Activated B cell treated with CpG ODN at 0.5 μM for 24 hours (primary cell): ENCODE data around the gene HBB. TPM values are rescaled to one million over a fixed set of nuclear protein-coding genes. Genes with fewer than 3 reads are reported as not detected.
"Not testable (repeated sequence)": the region's sequence is repeated elsewhere in the genome, so short reads cannot be mapped to it uniquely, and the experiment has no call there.

Experiments
- ATAC-seq: fragments of 200-7000 bp; cut with Tn5 transposase; one replicate; pipeline ENCODE4 v1.10.0; 2021; ENCODE audit warnings: low read depth, mild to moderate bottlenecking, moderate library complexity
- CTCF ChIA-PET: fragments of 350-600 bp; sonication (Branson Sonifier 250); formaldehyde crosslinking; loops from one replicate; lab custom pipeline; 2021; ENCODE audit warnings: antibody characterized with exemption; lab: Charles Lee
- POLR2A ChIA-PET: fragments of 350-600 bp; sonication (Branson Sonifier 250); formaldehyde crosslinking; loops from one replicate; lab custom pipeline; 2021; ENCODE audit warnings: antibody characterized with exemption; lab: Charles Lee
- DNase-seq: peaks from one replicate; pipeline ENCODE4 v3.0.0; 2022
- H3K27ac Mint-ChIP-seq: one replicate; pipeline ENCODE4 v1.8.0; 2020; ENCODE audit warnings: mixed read lengths
- H3K27me3 Mint-ChIP-seq: one replicate; pipeline ENCODE4 v1.8.0; 2021; ENCODE audit warnings: mixed read lengths
- H3K36me3 Mint-ChIP-seq: one replicate; pipeline ENCODE4 v1.8.0; 2021; ENCODE audit warnings: low read depth, mixed read lengths
- H3K4me1 Mint-ChIP-seq: one replicate; pipeline ENCODE4 v1.8.0; 2021; ENCODE audit warnings: mixed read lengths
- H3K4me3 Mint-ChIP-seq: one replicate; pipeline ENCODE4 v1.8.0; 2020; ENCODE audit warnings: mild to moderate bottlenecking, mixed read lengths
- H3K9me3 Mint-ChIP-seq: one replicate; pipeline ENCODE4 v1.8.0; 2020; ENCODE audit warnings: mixed read lengths
- CTCF ChIP-seq: fragments of 200-600 bp; IDR thresholded peaks from one replicate; pipeline ENCODE4 v1.8.0; 2022; ENCODE audit warnings: antibody characterized with exemption, mild to moderate bottlenecking
- intact Hi-C: fragments of 100-400 bp; cut with micrococcal nuclease; formaldehyde crosslinking; loops from one replicate; pipeline ENCODE4 v1.15.1; 2024
- total RNA-seq: library from RNA; stranded (reverse); gene quantifications from 2 replicates; pipeline ENCODE4 v1.2.3, GENCODE V29; 2022

HBB gene
- total RNA-seq, 1 donor from 2014 or later, result 147 TPM

GRCh38 chr11:5267033-5267563 is 40.2 kb upstream of the HBB start:
- POLR2A ChIA-PET, result no interaction called here

GRCh38 chr11:5266609-5267008 is 39.7 kb upstream of the HBB start:
- H3K27me3 Mint-ChIP-seq, result no peaks in the 10 kb centered on the region
- H3K36me3 Mint-ChIP-seq, result no peaks in the 10 kb centered on the region
- ChIA-PET POLR2A (no interaction called here), CTCF (no interaction called here)
- ATAC-seq (no peak), DNase-seq (no peak)
- no peak overlapping the region for H3K27ac Mint-ChIP-seq
- H3K4me1 Mint-ChIP-seq, result no peaks in the 10 kb centered on the region
- intact Hi-C loops, result no loop called here
- H3K4me3 Mint-ChIP-seq, result no peak overlapping the region
- no peak for TF ChIP-seq CTCF
- H3K9me3 Mint-ChIP-seq, result peaks cover 2% of the 10 kb centered on the region

More at GRCh38 chr11:5267033-5267563, 40.2 kb upstream of the HBB start:
- no peak overlapping the region for H3K27ac Mint-ChIP-seq
- peaks cover 2% of the 10 kb centered on the region for H3K9me3 Mint-ChIP-seq
- no peak overlapping the region for H3K4me3 Mint-ChIP-seq
- no peak for TF ChIP-seq CTCF
- no peaks in the 10 kb centered on the region for H3K36me3 Mint-ChIP-seq
- CTCF ChIA-PET, result no interaction called here
- DNase-seq (no peak), ATAC-seq (no peak)
- no peaks in the 10 kb centered on the region for H3K4me1 Mint-ChIP-seq
- intact Hi-C loops, result no loop called here
- H3K27me3 Mint-ChIP-seq, result no peaks in the 10 kb centered on the region

- no peak overlapping the region for H3K4me3 Mint-ChIP-seq
- ATAC-seq, result no peak
Observed at GRCh38 chr11:5265832-5266231, 39.0 kb upstream of the HBB start.

GRCh38 chr11:5258543-5259262 is 31.8 kb upstream of the HBB start:
- Mint-ChIP-seq H3K27me3 (peaks cover 8% of the 10 kb centered on the region), H3K9me3 (peaks cover 14% of the 10 kb centered on the region), H3K4me3 (no peak overlapping the region), H3K36me3 (no peaks in the 10 kb centered on the region), H3K4me1 (no peaks in the 10 kb centered on the region), H3K27ac (no peak overlapping the region)
- intact Hi-C loops, result no loop called here
- ChIA-PET POLR2A (no interaction called here), CTCF (no interaction called here)
- DNase-seq, result no peak
- ATAC-seq, result no peak
- no peak for TF ChIP-seq CTCF

More at GRCh38 chr11:5265832-5266231, 39.0 kb upstream of the HBB start:
- no peak overlapping the region for H3K27ac Mint-ChIP-seq
- H3K9me3 Mint-ChIP-seq, result peaks cover 4% of the 10 kb centered on the region
- H3K36me3 Mint-ChIP-seq, result no peaks in the 10 kb centered on the region
- H3K4me1 Mint-ChIP-seq, result no peaks in the 10 kb centered on the region
- ChIA-PET CTCF (no interaction called here), POLR2A (no interaction called here)
- H3K27me3 Mint-ChIP-seq, result no peaks in the 10 kb centered on the region
- DNase-seq, result no peak
- intact Hi-C loops, result no loop called here
- no peak for TF ChIP-seq CTCF

- intact Hi-C loops, result no loop called here
- TF ChIP-seq CTCF, result no peak
- POLR2A ChIA-PET, result no interaction called here
- Mint-ChIP-seq H3K36me3 (no peaks in the 10 kb centered on the region), H3K4me3 (no peak overlapping the region), H3K27me3 (peaks cover 8% of the 10 kb centered on the region), H3K4me1 (no peaks in the 10 kb centered on the region), H3K9me3 (peaks cover 12% of the 10 kb centered on the region), H3K27ac (no peak overlapping the region)
- no peak for DNase-seq
- no peak for ATAC-seq
- CTCF ChIA-PET, result no interaction called here
Observed at GRCh38 chr11:5257296-5257695, 30.4 kb upstream of the HBB start.

GRCh38 chr11:5254646-5255413 is 28.0 kb upstream of the HBB start, which contains the start of gene HBG2:
Gene HBG2 (minus strand): TSS chr11:5254781. CDS start chr11:5254728, 53 bp downstream.
- ATAC-seq, intact Hi-C loops, DNase-seq, POLR2A ChIA-PET, H3K27ac Mint-ChIP-seq, H3K4me3 Mint-ChIP-seq, H3K9me3 Mint-ChIP-seq, H3K36me3 Mint-ChIP-seq, H3K27me3 Mint-ChIP-seq, CTCF ChIA-PET, H3K4me1 Mint-ChIP-seq: not testable (repeated sequence)

GRCh38 chr11:5254023-5254422 is 27.2 kb upstream of the HBB start:
- DNase-seq, CTCF ChIA-PET, ATAC-seq, H3K4me3 Mint-ChIP-seq, intact Hi-C loops, H3K4me1 Mint-ChIP-seq, H3K36me3 Mint-ChIP-seq, H3K9me3 Mint-ChIP-seq, POLR2A ChIA-PET, H3K27ac Mint-ChIP-seq, H3K27me3 Mint-ChIP-seq: not testable (repeated sequence)
